GM18870 (cell line): Measurements from ENCODE around the gene CHRNA4.

Source experiments
- ATAC-seq: cut with Tn5 transposase; IDR thresholded peaks from one replicate; pipeline ENCODE4 v1.9.1; 2021; ENCODE audit warnings: moderate library complexity; ENCODE audit not compliant: unreplicated experiment

Gene CHRNA4

GRCh38 chr20:63295018-63295417 is 66.1 kb downstream of the CHRNA4 start:
- no peak for ATAC-seq

- ATAC-seq, result no peak
These were observed 66.6 kb downstream of the CHRNA4 start for GRCh38 chr20:63294536-63294900.

- ATAC-seq, result no peak
These were observed 67.1 kb downstream of the CHRNA4 start for GRCh38 chr20:63293871-63294535.

GRCh38 chr20:63293456-63293855 is 67.7 kb downstream of the CHRNA4 start:
- no peak for ATAC-seq
